ENCODE data around the gene PDIA2.

PDIA2 gene

DNA sequence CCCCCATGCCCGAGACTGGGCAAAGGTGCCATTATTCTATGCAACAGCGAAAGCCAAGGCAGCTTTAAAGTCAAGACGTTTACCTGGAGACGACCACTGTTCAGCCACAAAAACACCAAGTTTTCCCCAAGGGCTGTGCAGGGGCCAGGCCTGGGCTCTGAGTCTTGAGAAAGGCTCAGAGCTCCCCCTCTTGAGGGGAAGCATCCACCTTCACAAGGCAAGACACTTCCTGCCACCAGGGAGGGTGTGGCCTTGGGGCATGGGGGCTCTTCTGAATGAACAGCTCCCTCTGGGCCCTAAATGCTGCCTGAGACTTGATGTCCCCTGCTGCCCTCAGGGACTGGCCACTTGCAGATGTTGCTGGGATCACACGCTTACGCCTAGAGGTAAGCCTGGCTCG lies 26.5 kb downstream of the PDIA2 start:
- Histone ChIP-seq H3K36me3 (peaks cover 55% of the 10 kb centered on the region), H3K27ac (no peak overlapping the region), H3K27me3 (ENCODE audit: insufficient read depth, low read depth, severe bottlenecking) (no peaks in the 10 kb centered on the region), H3K9me3 (ENCODE audit: severe bottlenecking) (no peaks in the 10 kb centered on the region), H3K4me3 (ENCODE audit: low read depth, low read length) (no peak overlapping the region)
- TF ChIP-seq, protein P1, sequence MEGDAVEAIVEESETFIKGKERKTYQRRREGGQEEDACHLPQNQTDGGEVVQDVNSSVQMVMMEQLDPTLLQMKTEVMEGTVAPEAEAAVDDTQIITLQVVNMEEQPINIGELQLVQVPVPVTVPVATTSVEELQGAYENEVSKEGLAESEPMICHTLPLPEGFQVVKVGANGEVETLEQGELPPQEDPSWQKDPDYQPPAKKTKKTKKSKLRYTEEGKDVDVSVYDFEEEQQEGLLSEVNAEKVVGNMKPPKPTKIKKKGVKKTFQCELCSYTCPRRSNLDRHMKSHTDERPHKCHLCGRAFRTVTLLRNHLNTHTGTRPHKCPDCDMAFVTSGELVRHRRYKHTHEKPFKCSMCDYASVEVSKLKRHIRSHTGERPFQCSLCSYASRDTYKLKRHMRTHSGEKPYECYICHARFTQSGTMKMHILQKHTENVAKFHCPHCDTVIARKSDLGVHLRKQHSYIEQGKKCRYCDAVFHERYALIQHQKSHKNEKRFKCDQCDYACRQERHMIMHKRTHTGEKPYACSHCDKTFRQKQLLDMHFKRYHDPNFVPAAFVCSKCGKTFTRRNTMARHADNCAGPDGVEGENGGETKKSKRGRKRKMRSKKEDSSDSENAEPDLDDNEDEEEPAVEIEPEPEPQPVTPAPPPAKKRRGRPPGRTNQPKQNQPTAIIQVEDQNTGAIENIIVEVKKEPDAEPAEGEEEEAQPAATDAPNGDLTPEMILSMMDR (IDR thresholded peaks at IDR 0.05; ENCODE audit: low read depth, low read length) = no peak
- no peak for DNase-seq

DNA sequence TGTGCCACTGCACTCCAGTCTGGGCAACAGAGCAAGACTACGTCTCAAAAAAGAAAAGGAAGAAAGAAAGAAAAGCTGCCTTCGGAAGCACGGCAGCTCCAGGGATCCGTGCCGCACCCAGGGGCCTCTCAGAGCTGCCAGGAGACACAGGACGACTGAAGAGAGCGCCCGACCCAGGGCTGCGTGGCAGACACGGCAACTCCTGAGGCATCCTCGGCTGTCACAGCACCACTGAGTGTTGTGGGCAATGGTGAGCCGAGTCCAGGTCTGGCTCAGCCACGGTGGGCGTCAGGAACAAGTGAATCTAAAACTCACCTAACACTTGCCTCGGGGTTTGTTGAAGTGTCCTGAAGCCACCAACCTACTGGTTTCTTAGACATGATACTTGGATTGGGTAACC lies 28.8 kb downstream of the PDIA2 start:
- Histone ChIP-seq H3K9me3 (ENCODE audit: severe bottlenecking) (no peaks in the 10 kb centered on the region), H3K27me3 (ENCODE audit: insufficient read depth, low read depth, severe bottlenecking) (no peaks in the 10 kb centered on the region), H3K4me3 (ENCODE audit: low read depth, low read length) (no peak overlapping the region), H3K27ac (no peak overlapping the region), H3K36me3 (peaks cover 51% of the 10 kb centered on the region)
- no peak for DNase-seq
- TF ChIP-seq, protein P1 (IDR thresholded peaks at IDR 0.05; ENCODE audit: low read depth, low read length) = no peak

DNA sequence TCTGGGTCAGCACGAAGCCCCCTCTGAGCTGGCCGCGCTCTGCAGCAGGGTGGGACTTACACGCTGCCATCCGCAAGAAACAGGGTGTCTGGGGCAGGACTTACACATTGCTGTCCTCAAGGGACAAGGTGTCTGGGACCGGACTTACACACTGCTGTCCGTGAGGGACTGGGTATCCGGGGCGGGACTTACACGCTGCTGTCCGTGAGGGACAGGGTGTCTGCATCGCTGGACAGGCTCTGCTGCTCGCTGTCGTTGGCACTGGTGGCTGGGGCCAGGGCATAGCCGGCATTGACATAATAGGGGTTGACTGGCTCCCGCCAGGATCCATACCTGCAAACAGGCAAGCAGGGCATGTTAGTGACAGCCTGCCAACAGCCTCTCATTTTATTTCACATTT lies 31.4 kb downstream of the PDIA2 start:
- Histone ChIP-seq H3K27ac (no peak overlapping the region), H3K36me3 (peaks cover 45% of the 10 kb centered on the region), H3K9me3 (ENCODE audit: severe bottlenecking) (no peaks in the 10 kb centered on the region), H3K4me3 (ENCODE audit: low read depth, low read length) (no peak overlapping the region), H3K27me3 (ENCODE audit: insufficient read depth, low read depth, severe bottlenecking) (no peaks in the 10 kb centered on the region)
- no peak for DNase-seq
- TF ChIP-seq, protein P1 (IDR thresholded peaks at IDR 0.05; ENCODE audit: low read depth, low read length) = no peak

DNA sequence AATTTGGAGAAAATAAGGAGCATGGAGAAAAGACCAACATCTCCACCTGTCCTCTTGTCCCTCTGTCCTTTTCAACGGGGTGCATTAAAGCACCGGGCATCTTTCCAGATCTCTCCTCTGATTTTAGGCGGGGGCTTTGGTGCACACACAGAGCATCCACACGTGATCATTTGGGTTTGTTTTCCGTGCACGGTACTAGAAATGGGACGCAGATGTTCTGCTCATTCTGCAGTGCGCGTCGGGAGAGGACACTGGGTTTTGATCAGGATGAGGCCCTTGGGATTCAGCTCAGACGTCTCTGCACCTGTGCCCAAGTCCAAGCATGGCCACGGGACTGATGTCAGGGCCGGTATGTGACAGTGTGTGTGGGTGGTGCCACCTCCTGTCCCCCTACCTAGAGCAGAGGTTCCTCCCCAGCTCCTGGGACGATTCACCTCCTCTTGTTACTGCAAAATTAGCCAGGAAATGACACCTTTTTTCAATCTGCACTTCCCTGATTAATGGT lies 31.9 kb downstream of the PDIA2 start:
- Histone ChIP-seq H3K4me3 (ENCODE audit: low read depth, low read length) (no peak overlapping the region), H3K36me3 (peaks cover 44% of the 10 kb centered on the region), H3K9me3 (ENCODE audit: severe bottlenecking) (no peaks in the 10 kb centered on the region), H3K27me3 (ENCODE audit: insufficient read depth, low read depth, severe bottlenecking) (no peaks in the 10 kb centered on the region), H3K27ac (no peak overlapping the region)
- TF ChIP-seq, protein P1 (IDR thresholded peaks at IDR 0.05; ENCODE audit: low read depth, low read length) = no peak
- DNase-seq = no peak

DNA sequence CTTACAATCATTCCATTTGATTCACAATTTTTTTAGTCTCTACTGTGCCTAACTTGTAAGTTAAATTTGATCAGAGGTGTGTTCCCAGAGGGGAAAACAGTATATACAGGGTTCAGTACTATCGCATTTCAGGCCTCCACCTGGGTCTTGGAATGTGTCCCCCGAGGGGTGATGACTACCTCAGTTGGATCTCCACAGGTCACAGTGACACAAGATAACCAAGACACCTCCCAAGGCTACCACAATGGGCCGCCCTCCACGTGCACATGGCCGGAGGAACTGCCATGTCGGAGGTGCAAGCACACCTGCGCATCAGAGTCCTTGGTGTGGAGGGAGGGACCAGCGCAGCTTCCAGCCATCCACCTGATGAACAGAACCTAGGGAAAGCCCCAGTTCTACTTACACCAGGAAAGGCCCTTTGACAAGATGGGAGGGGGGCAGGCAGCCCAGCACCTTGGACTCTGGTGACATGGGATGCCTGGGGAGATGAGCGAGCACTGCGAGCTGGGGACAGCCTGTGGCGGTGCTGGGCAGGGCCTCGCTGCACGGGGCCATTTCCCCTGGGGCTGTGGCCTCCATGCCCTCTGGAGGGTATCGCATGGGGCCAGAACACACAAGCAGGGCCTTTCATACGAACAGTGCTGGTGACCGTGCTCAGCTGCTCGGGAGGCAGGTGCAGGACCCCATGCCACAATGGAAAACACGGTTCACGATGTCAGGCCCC lies 33.9 kb downstream of the PDIA2 start:
- no peak overlapping the region for H3K27ac ChIP-seq
- peaks cover 36% of the 10 kb centered on the region for H3K36me3 ChIP-seq
- DNase-seq = no peak
- TF ChIP-seq, protein P1 (IDR thresholded peaks at IDR 0.05; ENCODE audit: low read depth, low read length) = no peak
- H3K9me3 ChIP-seq (ENCODE audit: severe bottlenecking) = no peaks in the 10 kb centered on the region
- H3K27me3 ChIP-seq (ENCODE audit: insufficient read depth, low read depth, severe bottlenecking) = no peaks in the 10 kb centered on the region
- no peak overlapping the region for H3K4me3 ChIP-seq (ENCODE audit: low read depth, low read length)

DNA sequence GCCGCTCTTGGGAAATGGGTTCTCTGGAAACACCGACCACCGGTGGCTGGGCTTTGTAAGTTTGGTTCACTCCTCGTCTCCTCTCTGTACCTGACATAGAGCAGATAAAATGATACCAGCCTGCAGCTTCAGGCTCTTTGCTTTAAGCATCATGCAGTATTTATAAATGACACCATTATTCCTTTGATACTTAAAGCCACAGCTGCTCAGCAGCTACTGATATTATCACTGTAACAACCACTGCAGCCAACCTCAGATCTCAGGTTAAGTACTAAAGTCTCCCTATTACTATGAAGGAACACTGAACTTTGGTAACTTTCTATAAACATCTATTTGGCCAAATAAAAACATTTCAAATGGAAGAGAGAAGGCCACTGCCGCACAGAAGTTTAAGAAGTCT lies 34.6 kb downstream of the PDIA2 start:
- no peak overlapping the region for H3K4me3 ChIP-seq (ENCODE audit: low read depth, low read length)
- H3K27me3 ChIP-seq (ENCODE audit: insufficient read depth, low read depth, severe bottlenecking) = no peaks in the 10 kb centered on the region
- TF ChIP-seq, protein P1 (IDR thresholded peaks at IDR 0.05; ENCODE audit: low read depth, low read length) = no peak
- H3K9me3 ChIP-seq (ENCODE audit: severe bottlenecking) = no peaks in the 10 kb centered on the region
- no peak for DNase-seq
- no peak overlapping the region for H3K27ac ChIP-seq
- peaks cover 30% of the 10 kb centered on the region for H3K36me3 ChIP-seq

All from WERI-Rb-1 (cell line).